ENCODE results near the gene BBS1.

- TF ChIP-seq, protein P1, sequence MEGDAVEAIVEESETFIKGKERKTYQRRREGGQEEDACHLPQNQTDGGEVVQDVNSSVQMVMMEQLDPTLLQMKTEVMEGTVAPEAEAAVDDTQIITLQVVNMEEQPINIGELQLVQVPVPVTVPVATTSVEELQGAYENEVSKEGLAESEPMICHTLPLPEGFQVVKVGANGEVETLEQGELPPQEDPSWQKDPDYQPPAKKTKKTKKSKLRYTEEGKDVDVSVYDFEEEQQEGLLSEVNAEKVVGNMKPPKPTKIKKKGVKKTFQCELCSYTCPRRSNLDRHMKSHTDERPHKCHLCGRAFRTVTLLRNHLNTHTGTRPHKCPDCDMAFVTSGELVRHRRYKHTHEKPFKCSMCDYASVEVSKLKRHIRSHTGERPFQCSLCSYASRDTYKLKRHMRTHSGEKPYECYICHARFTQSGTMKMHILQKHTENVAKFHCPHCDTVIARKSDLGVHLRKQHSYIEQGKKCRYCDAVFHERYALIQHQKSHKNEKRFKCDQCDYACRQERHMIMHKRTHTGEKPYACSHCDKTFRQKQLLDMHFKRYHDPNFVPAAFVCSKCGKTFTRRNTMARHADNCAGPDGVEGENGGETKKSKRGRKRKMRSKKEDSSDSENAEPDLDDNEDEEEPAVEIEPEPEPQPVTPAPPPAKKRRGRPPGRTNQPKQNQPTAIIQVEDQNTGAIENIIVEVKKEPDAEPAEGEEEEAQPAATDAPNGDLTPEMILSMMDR (IDR thresholded peaks at IDR 0.05; ENCODE audit: low read depth, low read length): no peak
- TF ChIP-seq, protein P2, sequence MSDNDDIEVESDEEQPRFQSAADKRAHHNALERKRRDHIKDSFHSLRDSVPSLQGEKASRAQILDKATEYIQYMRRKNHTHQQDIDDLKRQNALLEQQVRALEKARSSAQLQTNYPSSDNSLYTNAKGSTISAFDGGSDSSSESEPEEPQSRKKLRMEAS (IDR thresholded peaks at IDR 0.05; ENCODE audit: low read depth, low read length): no peak
- TF ChIP-seq POLR2A (IDR thresholded peaks at IDR 0.05; ENCODE audit: extremely low read depth, insufficient read length) (no peak), MYC (IDR thresholded peaks at IDR 0.05; ENCODE audit: low read depth, low read length) (no peak)
Observed at GRCh38 chr11:66529069-66529468, 18.6 kb downstream of the BBS1 start.
